ENCODE results near the gene KPTN.

Gene KPTN

GRCh38 chr19:47483800-47484690 is at the start of gene KPTN:
KPTN (minus strand) TSS chr19:47484219; CDS start chr19:47484160, 59 bp downstream.
- peak; percentile 39 for DNase-seq (ENCODE audit: low read depth, low spot score)
- peak within 1 kb of the TSS; percentile 89 for H3K27ac ChIP-seq
- peak within 1 kb of the TSS; percentile 95 for H3K4me3 ChIP-seq

GRCh38 chr19:47531640-47532387 is 47.8 kb upstream of the KPTN start:
- no peak overlapping the region for H3K4me3 ChIP-seq
- TF ChIP-seq POLR2AphosphoS5 (IDR thresholded peaks at IDR 0.05; ENCODE audit: borderline replicate concordance, low read depth, low read length) (no peak), EZH2 (IDR thresholded peaks at IDR 0.05) (no peak), FOXP2 (optimal IDR thresholded peaks at IDR 0.05; ENCODE audit: control extremely low read depth, extremely low read length, insufficient read depth) (no peak)
- DNase-seq (ENCODE audit: low read depth, low spot score), result no peak

More at GRCh38 chr19:47483800-47484690, at the start of gene KPTN:
- no peaks in the 10 kb centered on the region for H3K36me3 ChIP-seq (ENCODE audit: insufficient read depth, low read length)
- no peaks in the 10 kb centered on the region for H3K9me3 ChIP-seq (ENCODE audit: low read depth, low read length)
- H3K9ac ChIP-seq (ENCODE audit: insufficient read length), result peak within 1 kb of the TSS; percentile 97
- TF ChIP-seq FOXP2 (optimal IDR thresholded peaks at IDR 0.05; ENCODE audit: control extremely low read depth, extremely low read length, insufficient read depth) (no peak), POLR2AphosphoS5 (IDR thresholded peaks at IDR 0.05; ENCODE audit: borderline replicate concordance, low read depth, low read length) (peak; percentile 67)

GRCh38 chr19:47529018-47529742 is 45.2 kb upstream of the KPTN start:
- no peak for TF ChIP-seq EZH2 (IDR thresholded peaks at IDR 0.05)
- TF ChIP-seq FOXP2 (optimal IDR thresholded peaks at IDR 0.05; ENCODE audit: control extremely low read depth, extremely low read length, insufficient read depth), result no peak
- TF ChIP-seq POLR2AphosphoS5 (IDR thresholded peaks at IDR 0.05; ENCODE audit: borderline replicate concordance, low read depth, low read length), result no peak
- H3K9ac ChIP-seq (ENCODE audit: insufficient read length), result no peak overlapping the region

More at GRCh38 chr19:47531640-47532387, 47.8 kb upstream of the KPTN start:
- H3K36me3 ChIP-seq (ENCODE audit: insufficient read depth, low read length), result no peaks in the 10 kb centered on the region
- H3K9ac ChIP-seq (ENCODE audit: insufficient read length), result no peak overlapping the region
- no peaks in the 10 kb centered on the region for H3K9me3 ChIP-seq (ENCODE audit: low read depth, low read length)
- no peak overlapping the region for H3K27ac ChIP-seq

GRCh38 chr19:47526798-47527197 is 42.8 kb upstream of the KPTN start:
- Histone ChIP-seq H3K4me3 (no peak overlapping the region), H3K36me3 (ENCODE audit: insufficient read depth, low read length) (no peaks in the 10 kb centered on the region), H3K9ac (ENCODE audit: insufficient read length) (no peak overlapping the region), H3K9me3 (ENCODE audit: low read depth, low read length) (no peaks in the 10 kb centered on the region), H3K27ac (no peak overlapping the region)
- DNase-seq (ENCODE audit: low read depth, low spot score), result no peak
- TF ChIP-seq EZH2 (IDR thresholded peaks at IDR 0.05), result no peak
- no peak for TF ChIP-seq POLR2AphosphoS5 (IDR thresholded peaks at IDR 0.05; ENCODE audit: borderline replicate concordance, low read depth, low read length)
- no peak for TF ChIP-seq FOXP2 (optimal IDR thresholded peaks at IDR 0.05; ENCODE audit: control extremely low read depth, extremely low read length, insufficient read depth)

More at GRCh38 chr19:47529018-47529742, 45.2 kb upstream of the KPTN start:
- Histone ChIP-seq H3K36me3 (ENCODE audit: insufficient read depth, low read length) (no peaks in the 10 kb centered on the region), H3K4me3 (no peak overlapping the region), H3K27ac (no peak overlapping the region), H3K9me3 (ENCODE audit: low read depth, low read length) (no peaks in the 10 kb centered on the region)
- no peak for DNase-seq (ENCODE audit: low read depth, low spot score)

- Histone ChIP-seq H3K9ac (ENCODE audit: insufficient read length) (no peak overlapping the region), H3K27ac (no peak overlapping the region), H3K36me3 (ENCODE audit: insufficient read depth, low read length) (no peaks in the 10 kb centered on the region), H3K4me3 (no peak overlapping the region), H3K9me3 (ENCODE audit: low read depth, low read length) (no peaks in the 10 kb centered on the region)
- no peak for TF ChIP-seq EZH2 (IDR thresholded peaks at IDR 0.05)
- no peak for TF ChIP-seq FOXP2 (optimal IDR thresholded peaks at IDR 0.05; ENCODE audit: control extremely low read depth, extremely low read length, insufficient read depth)
- TF ChIP-seq POLR2AphosphoS5 (IDR thresholded peaks at IDR 0.05; ENCODE audit: borderline replicate concordance, low read depth, low read length), result no peak
- DNase-seq (ENCODE audit: low read depth, low spot score), result no peak
Observed at GRCh38 chr19:47523473-47523872, 39.5 kb upstream of the KPTN start.

GRCh38 chr19:47521473-47522180 is 37.6 kb upstream of the KPTN start:
- Histone ChIP-seq H3K36me3 (ENCODE audit: insufficient read depth, low read length) (no peaks in the 10 kb centered on the region), H3K9me3 (ENCODE audit: low read depth, low read length) (no peaks in the 10 kb centered on the region), H3K4me3 (no peak overlapping the region), H3K27ac (no peak overlapping the region), H3K9ac (ENCODE audit: insufficient read length) (no peak overlapping the region)
- TF ChIP-seq POLR2AphosphoS5 (IDR thresholded peaks at IDR 0.05; ENCODE audit: borderline replicate concordance, low read depth, low read length) (no peak), FOXP2 (optimal IDR thresholded peaks at IDR 0.05; ENCODE audit: control extremely low read depth, extremely low read length, insufficient read depth) (no peak), EZH2 (IDR thresholded peaks at IDR 0.05) (no peak)
- no peak for DNase-seq (ENCODE audit: low read depth, low spot score)

- no peak for DNase-seq (ENCODE audit: low read depth, low spot score)
Observed at GRCh38 chr19:47520839-47521238, 36.8 kb upstream of the KPTN start.

More at GRCh38 chr19:47520839-47521238, 36.8 kb upstream of the KPTN start:
- Histone ChIP-seq H3K4me3 (no peak overlapping the region), H3K9ac (ENCODE audit: insufficient read length) (no peak overlapping the region), H3K27ac (no peak overlapping the region), H3K9me3 (ENCODE audit: low read depth, low read length) (no peaks in the 10 kb centered on the region), H3K36me3 (ENCODE audit: insufficient read depth, low read length) (no peaks in the 10 kb centered on the region)
- TF ChIP-seq EZH2 (IDR thresholded peaks at IDR 0.05) (no peak), POLR2AphosphoS5 (IDR thresholded peaks at IDR 0.05; ENCODE audit: borderline replicate concordance, low read depth, low read length) (no peak), FOXP2 (optimal IDR thresholded peaks at IDR 0.05; ENCODE audit: control extremely low read depth, extremely low read length, insufficient read depth) (no peak)
